Stimulated activated CD8-positive, alpha-beta memory T cell treated with anti-CD3 and anti-CD28 coated beads, Interleukin-15, amount 100 ng/mL, for 48 hours (primary cell): ENCODE measurements around the gene ACOX3.

ENCODE experiments used
- DNase-seq, 2 donors: peaks; one replicate each; pipeline ENCODE4 v3.0.0-alpha.2; 2020; ENCODE audit warnings: low read depth in 2 of 2

The ACOX3 gene

DNA sequence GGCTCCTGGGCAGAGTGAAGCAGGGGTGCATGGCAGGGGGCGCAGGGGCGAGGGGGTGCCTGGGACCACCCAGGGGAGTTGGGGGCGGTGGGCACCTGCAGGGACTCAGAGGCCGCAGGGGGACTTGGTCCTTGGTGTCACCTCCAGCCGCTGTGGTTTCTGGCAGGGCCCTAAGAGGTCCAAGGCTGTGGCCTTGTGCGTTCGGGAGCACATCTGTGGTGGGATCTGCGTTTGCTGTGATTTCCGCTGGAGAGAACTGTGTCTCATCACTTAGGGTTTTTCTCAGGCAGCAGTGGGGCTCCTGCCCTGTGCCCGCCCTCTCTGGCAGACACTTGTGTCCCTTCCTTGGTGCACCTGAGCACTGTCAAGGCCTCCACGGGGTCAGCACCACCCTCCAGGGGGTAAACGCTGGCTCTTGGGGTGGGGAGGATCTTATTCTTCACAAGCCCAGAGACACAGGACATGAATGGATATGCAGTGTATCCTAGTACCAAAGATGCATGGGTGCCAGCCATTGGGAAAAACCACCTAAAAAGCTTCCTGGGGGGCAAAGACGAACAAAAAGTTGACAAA, 66.5 kb downstream of the ACOX3 start:
- no peak for DNase-seq

DNA sequence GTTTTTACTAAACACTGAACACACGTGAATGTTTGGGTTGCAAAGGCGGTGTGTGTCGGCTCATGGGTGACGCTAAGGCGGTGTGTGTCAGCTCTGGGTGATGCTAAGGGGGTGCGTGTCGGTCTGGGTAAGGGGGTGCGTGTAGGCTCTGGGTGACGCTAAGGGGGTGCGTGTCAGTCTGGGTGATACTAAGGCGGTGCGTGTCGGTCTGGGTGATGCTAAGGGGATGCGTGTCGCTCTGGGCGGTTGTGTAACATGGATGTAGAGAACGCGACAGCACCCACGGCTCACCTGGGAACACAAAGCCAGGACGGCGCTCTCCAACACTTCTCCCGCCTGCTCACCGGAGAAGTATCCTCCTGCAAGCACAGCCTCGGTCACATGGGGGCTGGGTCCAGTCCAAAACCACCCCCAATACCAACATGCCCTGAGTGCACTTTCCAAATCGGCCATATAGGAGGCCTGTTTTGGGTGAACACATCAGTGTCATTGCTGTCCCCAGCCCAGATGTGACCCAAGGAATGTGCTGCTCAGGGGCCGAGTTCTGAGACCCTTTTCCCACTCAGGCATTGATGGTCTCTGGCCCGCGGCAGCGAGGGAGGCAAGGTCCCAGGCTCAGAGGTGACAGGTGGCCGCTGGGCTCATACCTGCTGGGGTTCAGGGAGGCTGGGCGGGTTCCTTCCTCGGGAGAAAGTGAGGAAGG, 67.1 kb downstream of the ACOX3 start:
- no peak for DNase-seq

DNA sequence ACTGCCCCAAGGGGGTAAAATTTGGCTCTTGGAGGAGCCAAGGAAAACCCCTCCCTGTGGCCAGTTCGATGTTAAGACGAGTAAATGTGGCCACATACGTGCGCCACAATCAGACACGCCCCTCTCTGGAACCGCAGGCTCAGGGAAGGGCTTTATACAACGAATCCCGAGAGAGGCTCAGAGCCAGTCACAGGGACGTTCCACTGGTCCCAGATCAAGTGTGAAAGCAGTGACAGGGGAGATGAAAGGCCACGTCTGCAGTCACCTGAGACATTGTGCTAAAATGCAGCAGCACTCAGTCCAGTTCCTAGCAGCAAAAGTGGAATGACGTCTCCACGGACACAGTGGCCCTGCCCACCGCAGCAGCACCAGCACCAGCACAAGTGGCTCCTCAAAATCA, 68.0 kb downstream of the ACOX3 start:
- DNase-seq: no peak

DNA sequence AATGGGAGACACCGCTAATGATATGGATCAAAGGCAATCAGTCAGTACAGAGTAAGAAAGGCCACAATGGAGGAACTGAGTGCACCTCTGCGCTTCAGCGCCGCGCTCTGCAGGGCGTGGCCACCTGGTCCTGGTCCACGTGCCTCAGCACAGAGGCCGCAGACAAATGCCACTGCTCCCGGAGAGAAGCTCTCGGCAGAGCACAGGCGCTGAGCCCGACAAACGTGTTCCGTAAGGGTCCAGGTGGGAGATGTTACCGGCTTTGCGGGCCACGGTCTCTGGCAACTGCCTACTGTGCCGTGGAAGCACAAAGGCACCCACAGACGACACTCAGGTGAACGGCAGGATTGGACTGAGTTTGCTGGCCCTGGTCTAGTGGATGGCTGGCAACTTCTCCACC, 68.9 kb downstream of the ACOX3 start:
- DNase-seq: no peak

DNA sequence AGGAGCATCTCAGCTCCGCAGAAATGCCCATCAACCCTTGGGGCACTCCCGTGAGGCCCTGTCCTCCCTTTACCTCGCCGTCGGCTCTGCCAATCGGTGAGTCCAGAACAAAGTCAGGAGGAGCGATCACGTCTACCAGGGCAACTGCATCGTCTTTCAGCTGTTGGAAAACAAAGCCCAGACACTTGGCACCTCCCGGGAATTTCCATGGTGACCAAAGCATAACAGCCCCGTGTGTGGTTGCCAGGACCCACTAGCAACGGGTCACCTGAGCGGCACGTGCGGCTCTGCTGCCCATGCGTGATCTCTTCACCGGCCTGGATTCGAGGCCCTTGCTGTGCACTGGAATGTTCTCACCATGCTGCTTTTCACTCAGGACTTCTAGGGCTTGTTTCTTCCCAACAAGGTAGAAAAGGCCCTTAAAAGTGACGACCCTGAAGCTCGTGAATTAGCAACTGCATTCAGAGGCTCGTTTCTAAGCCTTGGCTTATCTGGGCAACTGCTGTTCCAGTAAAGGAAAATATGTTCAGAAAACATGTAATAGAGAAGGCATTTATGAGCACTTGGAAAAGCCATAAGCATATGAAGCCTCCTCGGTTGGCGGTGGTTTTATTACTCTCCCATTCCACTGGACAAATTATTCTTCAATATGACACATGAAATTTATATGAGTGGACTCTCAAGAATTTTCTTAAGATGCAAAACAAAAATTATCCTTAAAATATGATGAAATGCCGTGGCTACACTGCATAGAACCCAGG, 69.5 kb downstream of the ACOX3 start:
- DNase-seq: no peak

DNA sequence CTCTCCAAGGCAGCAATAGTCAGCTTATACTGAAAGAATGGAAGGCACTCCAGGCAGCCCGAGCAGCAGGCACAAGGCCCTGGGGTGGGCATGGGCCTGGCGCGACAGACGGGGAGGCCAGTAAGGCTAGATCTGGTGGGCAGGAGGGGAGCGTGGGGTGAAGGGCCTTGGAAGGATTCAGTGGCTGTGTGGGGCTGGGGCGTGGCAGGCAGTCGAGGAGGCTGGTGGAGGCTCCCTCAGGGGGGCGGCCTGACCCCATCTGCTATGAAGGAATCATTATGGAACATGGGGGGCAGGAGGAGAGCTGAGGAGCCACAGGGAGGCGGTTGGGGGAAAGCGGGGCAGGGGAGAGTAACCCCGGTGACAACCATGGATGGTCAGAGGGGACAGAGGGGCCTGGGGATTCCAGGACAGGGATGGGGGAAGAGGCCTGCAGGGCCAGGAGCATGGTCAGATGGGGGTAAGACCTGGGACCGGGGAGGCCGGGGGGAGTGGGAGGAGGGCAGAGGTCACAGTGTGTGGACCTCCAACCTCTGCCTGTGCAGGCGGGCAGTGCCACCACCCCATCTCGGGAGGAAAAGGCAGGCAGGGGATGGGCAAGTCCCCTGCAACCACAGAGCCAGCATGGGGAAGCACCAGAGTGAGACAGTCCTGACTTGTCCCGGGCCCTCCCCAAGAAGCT, 70.3 kb downstream of the ACOX3 start:
- DNase-seq: no peak

DNA sequence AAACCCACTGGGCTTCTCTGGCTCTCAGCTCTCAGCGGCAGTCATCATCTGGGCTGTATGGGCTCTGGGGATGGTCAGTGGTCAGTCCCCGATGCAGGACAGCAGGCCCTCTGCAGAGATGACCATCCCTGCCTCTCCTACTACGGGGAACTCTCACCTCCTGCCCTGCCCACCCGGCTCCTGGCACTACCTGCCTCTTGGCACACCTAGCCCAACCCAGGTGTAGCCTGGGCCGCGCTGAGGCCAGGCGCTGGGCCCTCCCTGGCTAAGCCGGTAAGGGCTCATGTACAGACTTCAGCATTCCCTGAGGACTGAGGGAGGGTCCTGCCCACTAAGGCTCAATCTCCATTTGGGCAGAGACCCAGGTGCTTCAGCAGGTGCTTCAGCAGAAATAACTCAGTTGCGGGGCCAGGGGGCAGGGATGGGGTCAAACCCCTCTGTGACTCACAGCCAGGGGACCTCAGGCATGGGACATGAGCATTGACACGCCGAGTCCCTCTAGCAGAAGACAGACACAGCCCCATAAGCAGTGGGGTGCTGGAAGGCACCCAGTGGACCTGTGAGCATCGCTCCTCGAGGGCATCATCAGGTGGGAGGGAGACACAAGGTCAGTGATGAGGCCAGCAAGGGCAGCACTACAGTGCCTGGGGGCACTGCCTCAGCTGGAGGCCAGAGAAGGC, 71.0 kb downstream of the ACOX3 start:
- no peak for DNase-seq

DNA sequence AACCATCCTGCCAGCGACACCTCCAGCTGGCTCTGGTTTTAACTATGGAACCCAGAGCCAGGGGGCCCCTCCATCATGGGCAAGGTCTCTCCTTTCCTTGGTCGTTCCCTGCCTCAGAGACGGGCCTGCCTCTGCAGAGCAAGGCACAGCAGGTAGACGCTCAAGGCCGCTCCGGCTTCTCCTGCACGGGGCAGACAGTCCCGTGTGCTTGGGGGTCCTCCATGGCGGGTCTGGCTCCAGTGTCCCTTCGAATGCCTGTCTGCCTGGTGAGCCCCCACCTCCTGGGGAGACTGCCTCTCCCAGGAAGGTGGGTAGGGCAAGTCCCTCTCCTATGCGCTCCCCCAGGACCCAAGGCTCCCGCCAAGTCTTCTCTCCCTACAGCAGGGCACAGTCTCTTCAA, 71.5 kb downstream of the ACOX3 start:
- DNase-seq: no peak

DNA sequence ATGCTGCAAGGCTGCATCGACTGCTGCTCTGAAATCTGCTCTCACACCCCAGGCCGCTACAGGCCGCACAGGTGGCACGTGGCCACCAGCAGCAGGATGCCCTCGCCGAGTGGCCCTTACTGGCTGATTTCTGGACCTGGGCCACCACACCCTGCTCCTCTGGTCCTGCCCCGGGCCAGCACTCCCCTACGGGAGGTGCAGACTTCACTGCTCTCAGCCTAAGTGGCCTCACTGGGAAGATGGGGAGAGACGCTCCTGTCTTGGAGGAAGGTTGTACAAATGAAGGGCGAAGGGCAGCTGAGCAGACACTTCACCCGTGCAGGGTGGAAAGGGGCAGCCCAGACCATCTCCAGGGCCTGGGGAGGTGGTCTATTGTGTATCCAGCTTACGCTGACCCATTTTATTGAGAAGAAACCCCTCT, 72.5 kb downstream of the ACOX3 start:
- no peak for DNase-seq

DNA sequence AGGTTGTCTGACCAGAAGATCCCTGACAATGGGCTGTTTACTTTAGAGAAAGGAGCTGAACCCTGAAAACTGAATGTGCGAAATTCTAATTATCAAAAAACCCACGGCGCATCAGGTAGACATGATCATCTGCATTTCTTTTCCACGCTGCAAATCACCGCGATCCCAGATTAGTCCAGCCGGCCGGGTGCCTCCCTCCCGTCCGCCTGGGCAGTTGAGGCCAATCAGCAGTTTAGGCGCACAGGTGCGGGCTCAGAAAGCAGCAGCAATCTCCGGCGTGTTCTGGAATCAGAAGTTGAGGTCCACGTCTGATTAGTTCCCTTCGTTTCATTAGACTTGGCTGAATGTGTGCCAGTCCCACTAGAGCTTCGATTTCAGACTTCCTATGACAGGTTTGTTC, 73.9 kb downstream of the ACOX3 start:
- no peak for DNase-seq

DNA sequence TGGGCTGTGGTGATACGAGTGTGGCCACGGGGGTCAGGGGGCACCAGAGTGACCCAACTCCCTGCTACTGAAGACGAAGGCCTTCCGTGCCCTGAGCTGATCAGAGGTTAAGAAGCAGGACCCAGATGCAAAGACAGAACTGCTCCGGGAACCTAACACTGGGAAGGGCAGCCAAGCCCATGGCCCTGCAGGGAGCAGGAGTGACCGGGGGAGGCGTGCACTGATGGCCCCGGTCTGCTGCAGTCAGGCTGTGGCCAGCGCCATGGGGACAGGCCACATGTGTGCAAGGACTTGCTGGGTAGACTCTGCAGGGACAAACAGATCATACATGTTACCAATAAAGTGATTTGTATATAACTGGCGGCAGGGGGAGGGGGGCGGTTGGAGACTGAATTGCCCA, 74.6 kb downstream of the ACOX3 start:
- no peak for DNase-seq

DNA sequence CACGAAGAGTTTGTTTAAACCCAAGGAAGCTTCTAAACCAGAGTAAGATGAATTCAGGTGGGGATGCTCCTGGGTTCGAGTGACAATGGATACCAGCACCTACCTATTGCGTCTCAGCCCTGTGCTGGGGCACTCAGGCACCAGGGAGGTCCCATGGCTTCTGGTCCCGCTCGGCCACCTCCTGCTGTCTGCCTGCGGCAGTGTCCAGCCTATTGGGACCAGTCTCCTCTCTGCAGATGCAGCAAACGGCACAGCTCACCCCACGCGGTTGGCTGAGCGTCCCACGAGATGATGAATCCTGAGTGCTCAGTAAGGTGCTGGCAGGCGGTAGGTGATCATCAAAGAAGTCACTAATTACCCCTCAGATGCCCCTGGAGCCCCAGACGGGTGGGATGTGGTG, 75.2 kb downstream of the ACOX3 start:
- no peak for DNase-seq

DNA sequence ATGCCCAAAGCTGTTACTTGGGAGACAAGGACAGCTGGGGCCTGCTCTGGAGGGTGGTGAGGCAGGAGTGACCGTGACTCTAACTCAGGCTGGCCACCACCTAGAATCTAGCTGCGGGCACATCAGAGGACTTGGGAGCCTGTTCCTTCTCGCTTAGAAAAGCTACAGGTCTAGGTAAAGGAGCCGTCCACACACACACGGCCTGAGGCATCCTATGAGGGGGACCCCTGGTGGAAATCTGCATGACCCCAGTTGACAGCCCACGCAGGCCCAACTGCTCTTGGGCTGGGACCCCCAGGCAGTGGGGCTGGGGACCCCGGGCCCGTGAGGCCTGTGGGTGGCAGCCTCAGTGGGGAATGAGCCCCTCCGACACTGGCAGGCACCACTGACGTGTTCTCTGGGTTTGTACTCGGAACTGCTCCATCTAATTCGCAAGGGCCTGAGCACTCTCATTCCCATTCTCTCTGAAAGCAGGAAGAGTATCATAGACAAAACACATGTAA, 75.6 kb downstream of the ACOX3 start:
- DNase-seq: no peak

DNA sequence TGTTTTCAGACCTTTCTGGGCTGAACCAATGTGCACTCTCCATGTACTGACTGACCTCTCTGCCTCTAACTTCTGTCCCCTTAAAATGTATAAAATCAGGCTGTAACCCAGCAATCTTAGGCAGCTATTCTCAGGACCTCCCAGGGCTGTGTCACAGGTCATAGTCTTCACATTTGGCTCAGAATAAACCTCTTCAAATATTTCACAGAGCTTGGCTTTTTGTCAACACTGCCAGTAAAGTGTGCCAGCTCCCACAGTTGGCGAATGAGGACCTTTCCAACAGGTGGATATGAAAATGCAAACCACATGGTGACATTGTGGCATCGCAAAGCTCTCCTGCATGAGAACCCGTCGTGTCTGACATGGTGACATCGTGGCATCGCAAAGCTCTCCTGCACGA, 76.4 kb downstream of the ACOX3 start:
- no peak for DNase-seq

DNA sequence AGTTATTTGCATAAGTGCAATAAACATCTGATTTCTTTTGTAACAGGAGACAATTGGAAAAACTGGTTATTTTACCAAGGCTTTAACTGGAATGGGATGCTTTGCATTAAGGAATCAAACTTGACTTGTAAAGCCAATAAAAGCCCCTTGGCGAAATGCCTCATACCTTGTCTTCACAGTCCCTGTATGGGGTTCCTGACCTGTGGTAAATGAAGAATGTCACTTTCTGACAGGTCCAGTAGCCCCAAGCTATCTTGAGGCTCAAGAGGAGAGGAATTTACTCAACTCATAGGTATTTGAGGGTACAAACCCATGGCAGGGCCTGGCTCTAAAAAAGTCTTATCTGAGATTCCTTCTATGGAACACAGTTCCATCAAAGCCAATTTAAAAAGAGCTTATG, 78.0 kb downstream of the ACOX3 start:
- no peak for DNase-seq

DNA sequence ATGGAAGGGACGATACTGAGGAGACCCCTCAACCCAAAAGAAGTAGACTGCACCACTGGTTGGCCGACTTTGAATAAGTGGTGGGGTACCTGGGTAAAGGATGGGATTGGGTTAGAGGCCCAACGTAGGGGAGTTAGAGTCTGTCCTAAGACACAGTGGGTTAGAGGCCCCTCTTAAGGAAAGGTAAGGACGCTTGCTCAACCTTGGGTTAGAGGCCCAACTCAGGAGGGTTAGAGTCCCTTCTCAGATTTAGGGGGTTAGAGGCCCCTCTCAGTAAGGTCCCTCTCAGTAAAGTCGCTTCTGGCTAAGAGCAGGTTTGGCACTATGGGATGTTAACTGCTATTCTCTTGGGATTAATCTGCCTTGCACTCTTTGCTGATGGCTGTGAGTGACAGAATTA, 81.3 kb downstream of the ACOX3 start:
- no peak for DNase-seq

DNA sequence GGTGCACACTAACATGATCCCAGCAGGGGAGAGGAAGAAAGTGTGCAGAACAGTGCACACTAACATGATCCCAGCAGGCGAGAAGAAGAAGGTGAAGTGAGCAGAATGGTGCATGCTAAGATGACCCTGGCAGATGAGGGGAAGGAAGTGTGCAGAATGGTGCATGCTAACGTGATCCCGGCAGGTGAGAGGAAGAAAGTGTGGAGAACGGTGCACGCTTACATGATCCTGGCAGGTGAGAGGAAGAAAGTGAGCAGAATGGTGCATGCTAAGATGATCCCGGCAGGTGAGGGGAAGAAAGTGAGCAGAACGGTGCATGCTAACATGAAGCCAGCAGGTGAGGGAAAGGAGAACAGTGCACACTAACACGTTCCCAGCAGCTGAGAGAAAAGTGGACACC, 83.7 kb downstream of the ACOX3 start:
- no peak for DNase-seq

DNA sequence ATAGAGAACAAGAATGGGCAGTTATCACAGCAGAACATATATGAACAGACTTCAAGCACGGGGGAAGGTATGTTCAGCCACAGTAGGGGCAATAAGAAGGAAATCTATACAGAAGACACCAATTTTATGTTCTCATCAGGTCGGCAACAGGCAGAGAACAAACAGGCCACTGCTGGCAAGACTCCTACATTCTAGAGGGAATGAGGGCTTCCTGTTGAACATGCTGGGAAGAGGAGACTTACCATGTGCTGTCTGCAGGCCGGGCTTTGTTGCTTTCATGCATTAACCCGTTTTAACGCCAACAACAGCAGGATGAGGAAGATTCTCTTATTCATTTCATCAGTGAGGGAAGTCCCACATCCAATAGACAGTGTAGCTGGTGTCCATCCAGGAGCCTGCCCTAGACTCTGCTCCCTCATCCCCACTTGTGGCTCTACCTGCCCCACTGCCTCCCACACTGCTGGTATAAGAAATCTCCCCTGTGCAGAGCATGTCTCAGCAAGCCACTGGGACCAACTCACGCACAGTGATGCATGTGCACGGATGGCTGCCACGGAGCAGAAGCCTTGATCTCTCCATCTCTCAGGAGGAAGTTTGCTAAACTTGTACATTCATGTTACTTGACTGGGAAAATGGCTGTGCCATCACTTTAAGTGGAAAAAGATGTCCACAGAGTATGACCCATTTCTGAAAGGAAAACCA, 84.5 kb downstream of the ACOX3 start:
- DNase-seq: no peak

DNA sequence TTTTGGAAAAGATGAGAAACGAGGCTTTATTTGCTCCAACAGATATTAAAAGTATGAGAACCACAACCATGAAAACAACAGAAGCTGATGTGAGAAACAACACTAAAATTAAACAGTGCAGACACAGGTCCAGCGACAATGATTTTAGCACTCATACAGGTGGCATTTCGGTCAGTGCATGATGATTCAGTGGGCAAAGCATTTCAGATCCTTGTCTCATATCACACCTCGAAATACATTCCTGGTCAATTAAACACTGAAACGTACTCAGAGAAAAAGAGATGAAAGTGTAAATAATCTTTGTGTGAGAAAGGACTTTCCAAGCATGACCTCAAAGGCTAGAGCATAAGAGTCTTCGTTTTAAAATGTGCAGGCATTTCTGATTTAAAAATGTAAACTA, 85.2 kb downstream of the ACOX3 start:
- no peak for DNase-seq

DNA sequence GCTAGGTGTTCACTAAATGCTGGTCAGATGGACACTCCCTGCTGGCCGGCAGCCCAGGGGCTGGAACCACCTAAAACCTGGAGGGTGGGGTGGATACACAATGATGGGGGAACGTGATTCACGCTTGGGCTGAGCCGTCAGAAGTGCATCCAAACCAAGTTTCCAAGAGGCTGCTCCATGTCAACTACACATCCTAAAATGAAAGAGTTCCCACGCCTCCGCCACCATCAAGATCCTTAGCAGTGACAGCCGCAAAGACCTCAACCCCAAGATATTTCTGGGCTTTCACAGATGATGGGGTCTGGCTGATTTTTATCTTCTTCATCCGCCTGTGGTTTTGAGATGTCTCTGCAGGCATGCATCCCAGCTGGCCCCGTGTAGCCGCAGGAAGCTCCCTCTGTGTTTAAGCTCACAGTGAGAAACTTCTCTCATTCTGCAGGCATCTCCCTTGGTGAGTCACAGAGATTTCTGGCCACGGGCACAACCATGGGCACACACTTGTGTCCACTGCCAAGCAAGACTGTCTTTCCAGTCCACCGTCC, 86.5 kb downstream of the ACOX3 start:
- no peak for DNase-seq

DNA sequence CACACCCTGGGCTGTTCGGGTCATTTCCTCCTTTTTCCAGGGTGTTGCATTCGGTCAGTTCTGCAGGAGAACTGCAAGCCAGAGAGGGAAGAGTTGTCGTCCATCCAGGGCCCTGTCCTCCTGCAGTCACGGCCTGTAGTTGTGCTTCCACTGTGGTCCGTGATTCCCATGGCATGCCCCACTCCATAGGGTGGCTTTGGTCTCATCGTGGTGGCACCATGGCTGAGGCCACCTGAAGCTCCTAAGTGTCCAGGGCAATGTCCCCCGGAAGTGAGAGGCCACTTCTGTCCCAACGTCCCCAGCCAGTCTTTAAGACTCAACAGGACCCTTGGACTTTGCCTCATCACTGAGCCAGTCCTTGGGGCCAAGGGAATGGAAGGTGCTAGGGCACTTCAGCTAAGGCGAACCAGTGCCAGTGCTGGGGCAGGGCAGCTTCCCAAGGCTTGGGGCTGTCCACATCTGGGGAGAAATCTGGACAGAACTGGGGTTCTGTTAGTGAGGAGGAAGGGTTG, 87.3 kb downstream of the ACOX3 start:
- DNase-seq: no peak
